Vagina (tissue), 2 donors: ENCODE measurements around the gene MYL7. TPM values are rescaled to one million over a fixed set of nuclear protein-coding genes. Genes with fewer than 3 reads are reported as not detected.

Experiments used
- DNase-seq, 2 donors: peaks; one replicate each; pipeline ENCODE4 v3.0.0-alpha.2; 2017; ENCODE audit errors: extremely low spot score in 2 of 2
- H3K27ac ChIP-seq: fragments of 200-600 bp; sonication (generic); one replicate; pipeline ENCODE4 v1.5.1; 2019
- H3K27me3 ChIP-seq: fragments of 200-600 bp; sonication (generic); one replicate; pipeline ENCODE4 v1.5.1; 2019
- H3K36me3 ChIP-seq, 2 donors: fragments of 200-600 bp; sonication (generic); one replicate each; pipeline ENCODE4 v1.5.1; 2017 to 2019
- H3K4me1 ChIP-seq: fragments of 200-600 bp; sonication (generic); one replicate; pipeline ENCODE4 v1.5.1; 2019
- H3K4me3 ChIP-seq, 2 donors: fragments of 200-600 bp; sonication (generic); 1 replicate in 1 of 2; 2 replicates in 1 of 2; pipeline ENCODE4 v1.5.1; 2016 to 2019
- H3K9me3 ChIP-seq: fragments of 200-600 bp; sonication (generic); one replicate; pipeline ENCODE4 v1.5.1; 2019
- CTCF ChIP-seq, 3 experiments: fragments of 450-650 bp in 2 of 3; fragments of 200-600 bp in 1 of 3; sonication (generic) in 1 of 3; IDR thresholded peaks; one replicate each; pipeline ENCODE4 v1.5.1; 2017 to 2019; ENCODE audit warnings: antibody characterized with exemption in 3 of 3, mild to moderate bottlenecking in 2 of 3, moderate library complexity in 2 of 3
- POLR2A ChIP-seq, 2 donors: fragments of 450-650 bp; IDR thresholded peaks; one replicate each; pipeline ENCODE4 v1.6.1; 2017; ENCODE audit warnings: antibody characterized with exemption in 2 of 2, mild to moderate bottlenecking in 2 of 2, moderate library complexity in 2 of 2
- POLR2AphosphoS5 ChIP-seq, 2 donors: sonication (generic); formaldehyde crosslinking; IDR thresholded peaks; one replicate each; pipeline ENCODE4 v1.9.0; 2017; ENCODE audit warnings: antibody characterized with exemption in 2 of 2, mild to moderate bottlenecking in 2 of 2, low read depth in 1 of 2; ENCODE audit not compliant: insufficient read depth in 1 of 2
- intact Hi-C: fragments of 100-400 bp; cut with DNase I; formaldehyde crosslinking; loops from one replicate; pipeline ENCODE4 v1.15.1; 2023
- total RNA-seq: library from RNA; depleted of rRNA; stranded (reverse); fragments of >200 nt; gene quantifications from one replicate; pipeline ENCODE4 v1.2.3, GENCODE V29; 2016

Gene MYL7
- total RNA-seq, 1 donor from 2014 or later = not detected

GRCh38 chr7:44117801-44118429, 23.2 kb downstream of the MYL7 start:
- intact Hi-C loops = loop anchor here (5.0 kb wide), 1 partner anchor 41 kb away; no protein-coding TSS in a partner anchor
- H3K36me3 ChIP-seq = peaks cover 0 to 60% of the 10 kb centered on the region in 2 donors
- H3K9me3 ChIP-seq = no peaks in the 10 kb centered on the region
- H3K27me3 ChIP-seq = no peaks in the 10 kb centered on the region
- TF ChIP-seq POLR2AphosphoS5 (IDR thresholded peaks at IDR 0.05; ENCODE audit: insufficient read depth in 1 of 2, low read depth in 1 of 2) = no peak
- no peak for TF ChIP-seq POLR2A (IDR thresholded peaks at IDR 0.05)
- TF ChIP-seq CTCF (IDR thresholded peaks at IDR 0.05) = no peak
- H3K4me1 ChIP-seq = peaks cover 25% of the 10 kb centered on the region
- H3K27ac ChIP-seq = no peak overlapping the region
- H3K4me3 ChIP-seq = no peak overlapping the region
- DNase-seq = no peak

DNA sequence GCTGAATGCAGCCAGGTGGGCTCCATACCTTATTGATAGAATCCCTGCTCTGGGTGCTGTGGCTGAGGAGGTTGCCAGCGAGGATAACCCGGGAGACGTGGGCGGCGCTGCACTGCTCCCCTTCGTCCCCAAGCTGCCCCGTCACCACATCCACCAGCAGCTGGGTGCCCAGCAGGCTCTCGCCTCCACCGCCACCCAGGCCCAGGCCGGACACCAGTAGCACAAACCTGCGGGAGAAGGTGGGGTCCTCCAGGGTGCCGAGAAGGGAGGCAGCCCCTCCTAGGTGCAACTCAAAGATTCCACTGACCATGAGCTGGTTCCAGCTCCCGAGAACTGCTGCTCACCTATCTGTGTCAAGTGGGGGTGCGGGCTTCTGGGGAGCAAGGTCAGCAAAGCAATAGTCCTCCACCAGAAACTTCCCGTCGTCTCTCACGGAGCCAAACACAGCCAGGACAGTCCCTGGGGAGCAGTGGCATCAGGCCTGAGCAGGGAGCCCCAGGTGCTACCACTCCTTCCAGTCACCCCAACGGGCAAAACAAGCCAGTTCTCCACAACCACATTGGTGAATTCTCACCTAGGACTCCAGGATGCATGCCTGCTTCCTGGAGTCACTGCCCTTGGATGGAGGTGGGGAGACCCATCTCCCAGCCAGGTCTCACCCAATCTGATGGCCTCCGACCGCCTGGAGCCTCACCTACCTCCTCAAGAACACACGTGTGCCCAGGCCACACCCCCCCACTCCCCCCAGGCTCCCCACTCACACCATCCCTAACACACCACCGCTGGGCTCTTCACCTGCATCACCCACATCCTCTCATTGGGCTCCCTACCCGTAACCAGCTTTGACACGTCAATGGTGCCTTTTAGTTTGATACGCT, 24.1 kb downstream of the MYL7 start:
- Histone ChIP-seq H3K4me3 (no peak overlapping the region), H3K27ac (no peak overlapping the region), H3K4me1 (peaks cover 16% of the 10 kb centered on the region), H3K9me3 (no peaks in the 10 kb centered on the region), H3K36me3 (peaks cover 0 to 64% of the 10 kb centered on the region in 2 donors), H3K27me3 (no peaks in the 10 kb centered on the region)
- intact Hi-C loops = loop anchor here (5.0 kb wide), 1 partner anchor 40 kb away; no protein-coding TSS in a partner anchor
- no peak for TF ChIP-seq CTCF (IDR thresholded peaks at IDR 0.05)
- TF ChIP-seq POLR2A (IDR thresholded peaks at IDR 0.05) = no peak
- TF ChIP-seq POLR2AphosphoS5 (IDR thresholded peaks at IDR 0.05; ENCODE audit: insufficient read depth in 1 of 2, low read depth in 1 of 2) = no peak
- no peak for DNase-seq

DNA sequence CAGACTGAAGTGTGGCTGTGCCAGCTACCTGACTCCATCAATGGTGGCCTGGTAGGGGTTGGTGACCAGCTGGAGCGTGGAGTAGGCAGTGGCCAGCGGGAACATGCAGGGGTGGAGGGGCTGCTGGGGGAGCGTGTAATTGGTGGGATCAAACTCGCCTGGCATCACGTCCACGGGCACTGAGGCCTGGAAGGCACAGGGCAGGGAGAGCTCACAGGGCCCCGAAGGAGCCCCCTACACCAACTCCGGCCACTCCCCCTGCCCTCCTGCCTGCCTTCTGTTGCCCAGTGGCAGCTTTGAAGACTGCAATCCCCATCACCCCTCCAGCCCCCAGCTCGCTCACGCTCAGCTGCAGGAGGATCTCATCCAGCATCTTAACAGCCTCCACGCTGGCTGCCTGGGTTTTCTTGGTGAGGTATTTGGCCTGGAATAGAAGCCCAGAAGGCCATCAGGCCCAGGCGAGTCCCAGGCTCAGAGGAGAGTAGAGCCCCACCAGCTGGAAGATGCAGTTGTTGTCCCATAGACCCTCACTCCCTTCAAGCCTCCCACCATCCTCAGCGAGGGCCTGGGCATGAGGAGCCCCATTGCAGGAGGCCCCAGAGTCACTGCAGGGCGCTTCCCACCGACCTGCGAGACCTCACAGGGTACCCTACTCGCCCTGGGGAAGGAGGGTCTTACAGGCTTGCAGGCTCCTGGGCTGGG, 24.9 kb downstream of the MYL7 start:
- Histone ChIP-seq H3K27me3 (no peaks in the 10 kb centered on the region), H3K27ac (no peak overlapping the region), H3K36me3 (peaks cover 0 to 68% of the 10 kb centered on the region in 2 donors), H3K4me3 (no peak overlapping the region), H3K4me1 (peaks cover 10% of the 10 kb centered on the region), H3K9me3 (no peaks in the 10 kb centered on the region)
- TF ChIP-seq CTCF (IDR thresholded peaks at IDR 0.05) (no peak), POLR2A (IDR thresholded peaks at IDR 0.05) (no peak), POLR2AphosphoS5 (IDR thresholded peaks at IDR 0.05; ENCODE audit: insufficient read depth in 1 of 2, low read depth in 1 of 2) (no peak)
- intact Hi-C loops = loop anchor here (5.0 kb wide), 1 partner anchor 39 kb away; no protein-coding TSS in a partner anchor
- DNase-seq = no peak

DNA sequence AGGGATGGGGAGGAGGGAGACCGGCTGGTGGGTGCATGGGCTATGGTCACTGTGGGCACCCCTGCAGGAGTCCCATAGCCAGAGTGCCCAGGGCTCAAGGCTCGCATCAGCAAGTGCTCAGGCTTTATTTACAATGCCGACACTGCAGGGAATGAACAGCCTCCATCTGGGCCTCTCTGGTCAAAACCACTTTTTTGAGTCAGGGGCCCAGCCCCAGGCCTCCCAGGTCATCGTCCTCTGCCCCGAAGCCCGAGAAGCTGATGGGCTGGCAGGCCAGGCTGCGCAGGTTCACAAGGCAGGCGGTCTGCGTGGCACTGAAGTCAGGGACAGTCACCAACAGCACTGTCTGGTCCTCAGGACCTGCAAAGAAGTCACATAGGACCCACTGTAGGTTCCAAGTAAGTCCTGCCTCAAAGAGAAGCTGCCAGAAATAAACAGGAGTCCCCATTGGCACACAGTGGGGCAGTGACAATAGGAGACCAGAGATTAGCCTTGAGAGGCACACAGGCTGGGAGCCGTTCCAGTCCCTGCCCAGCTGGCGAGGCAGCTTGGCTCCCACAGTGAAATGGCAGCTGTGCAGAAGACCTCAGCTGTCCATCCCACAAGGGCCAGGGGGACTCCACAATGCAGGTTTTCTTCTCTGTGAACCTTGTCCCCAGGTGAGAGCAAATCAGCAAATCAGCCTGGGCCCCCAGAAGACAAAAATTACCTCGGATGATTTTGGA, 26.4 kb downstream of the MYL7 start:
- Histone ChIP-seq H3K27me3 (no peaks in the 10 kb centered on the region), H3K4me3 (no peak overlapping the region), H3K36me3 (peaks cover 0 to 75% of the 10 kb centered on the region in 2 donors), H3K4me1 (peaks cover 2% of the 10 kb centered on the region), H3K27ac (no peak overlapping the region), H3K9me3 (no peaks in the 10 kb centered on the region)
- no peak for DNase-seq
- intact Hi-C loops = loop anchor here (5.0 kb wide), 1 partner anchor 37 kb away; no protein-coding TSS in a partner anchor
- TF ChIP-seq POLR2AphosphoS5 (IDR thresholded peaks at IDR 0.05; ENCODE audit: insufficient read depth in 1 of 2, low read depth in 1 of 2) (peak in 1 of 2 donors; percentile 4), CTCF (IDR thresholded peaks at IDR 0.05) (no peak)
